ENCODE data around the gene E2F6.
"Not testable (repeated sequence)": the region's sequence is repeated elsewhere in the genome, so short reads cannot be mapped to it uniquely, and the experiment has no call there.

E2F6 gene

DNA sequence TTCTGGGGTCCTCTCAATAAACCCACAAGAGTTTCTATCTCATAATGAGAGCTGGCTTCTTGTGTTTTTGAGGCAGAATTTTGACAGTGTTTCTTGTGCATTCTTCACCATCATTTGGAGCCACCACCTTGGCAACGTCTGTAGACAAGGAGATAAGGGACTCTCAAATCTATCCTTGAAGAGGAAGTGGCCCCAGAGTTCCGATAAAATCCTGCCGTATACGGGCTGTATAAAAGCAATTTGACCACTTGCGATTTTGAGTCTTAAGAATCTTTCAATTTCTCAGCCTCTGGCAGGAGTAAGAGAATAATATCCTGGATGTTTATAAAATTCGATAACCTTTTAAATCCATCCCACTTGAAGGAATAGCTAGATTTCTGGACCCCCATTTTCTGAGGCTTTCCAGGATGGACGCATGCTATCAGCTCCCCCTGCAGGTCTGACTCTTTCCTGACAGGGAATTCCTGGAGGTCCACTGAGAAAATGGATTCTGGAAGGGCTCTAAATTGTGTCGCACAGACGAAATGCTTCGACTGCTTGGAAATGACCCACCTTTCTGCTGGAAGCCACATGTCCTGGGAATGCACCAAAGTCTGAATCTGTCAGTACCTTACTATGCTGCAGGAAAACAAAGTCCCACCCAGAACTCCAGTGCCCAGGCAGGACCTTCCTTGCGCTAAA is 54.1 kb downstream of the E2F6 start:
- ATAC-seq (replicated peaks) (no peak), DNase-seq (no peak)
- peaks cover 55 to 70% of the 10 kb centered on the region in 2 donors for H3K27me3 Mint-ChIP-seq
- H3K9me3 Mint-ChIP-seq: no peaks in the 10 kb centered on the region
- no peaks in the 10 kb centered on the region for H3K4me1 Mint-ChIP-seq (ENCODE audit: low read depth in 2 of 2)
- no peaks in the 10 kb centered on the region for H3K36me3 Mint-ChIP-seq (ENCODE audit: insufficient read depth)
- no peak overlapping the region for H3K4me3 Mint-ChIP-seq
- no peak overlapping the region for H3K27ac Mint-ChIP-seq

DNA sequence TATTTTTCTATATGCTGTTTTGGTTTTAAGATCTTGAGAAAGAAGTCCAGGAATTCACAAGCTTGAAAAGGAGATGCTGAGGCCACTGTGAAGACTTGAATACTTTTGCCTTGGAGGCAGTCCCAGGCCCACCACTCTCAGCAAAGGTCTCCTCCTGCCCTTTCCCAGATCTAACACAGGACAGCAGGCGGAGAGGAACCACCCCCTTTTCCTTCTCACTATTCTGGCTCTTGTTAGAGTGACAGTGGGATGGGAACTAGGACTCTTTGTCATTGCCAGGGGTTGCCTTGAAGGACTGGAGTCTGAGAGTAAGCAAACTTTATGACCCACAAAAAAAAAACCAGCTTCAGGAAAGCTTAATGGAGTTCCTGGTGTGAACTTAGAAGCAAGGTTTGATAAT is 54.7 kb downstream of the E2F6 start:
- Mint-ChIP-seq H3K27me3 (peaks cover 59 to 72% of the 10 kb centered on the region in 2 donors), H3K9me3 (no peaks in the 10 kb centered on the region)
- DNase-seq: no peak

DNA sequence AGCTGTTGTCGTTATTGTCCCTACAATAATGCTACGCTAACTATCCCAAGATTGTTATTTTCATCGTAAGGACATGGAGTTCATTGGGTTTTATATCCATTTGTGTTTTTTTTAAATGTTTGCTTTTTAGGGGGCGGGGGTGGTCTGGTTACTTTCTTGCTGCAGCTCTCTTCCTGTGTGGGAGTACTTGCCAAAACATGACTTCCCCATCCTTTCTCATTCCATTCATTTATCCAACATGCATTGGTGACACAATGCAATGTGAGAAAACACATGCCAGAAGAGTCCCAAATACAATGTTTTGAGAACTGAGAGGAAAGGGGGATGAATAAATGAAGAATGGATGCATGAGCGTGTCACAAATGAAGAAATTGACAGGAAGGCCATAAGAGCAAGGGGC is 55.9 kb downstream of the E2F6 start:
- no peak for ATAC-seq (replicated peaks)
- Mint-ChIP-seq H3K4me1 (ENCODE audit: low read depth in 2 of 2) (no peaks in the 10 kb centered on the region), H3K27me3 (peaks cover 54 to 61% of the 10 kb centered on the region in 2 donors), H3K27ac (no peak overlapping the region), H3K36me3 (ENCODE audit: insufficient read depth) (peaks cover 3% of the 10 kb centered on the region), H3K9me3 (no peaks in the 10 kb centered on the region), H3K4me3 (no peak overlapping the region)
- no peak for DNase-seq

More for the DNA sequence above, 54.7 kb downstream of the E2F6 start:
- no peak overlapping the region for H3K27ac Mint-ChIP-seq
- no peaks in the 10 kb centered on the region for H3K4me1 Mint-ChIP-seq (ENCODE audit: low read depth in 2 of 2)
- H3K36me3 Mint-ChIP-seq (ENCODE audit: insufficient read depth): no peaks in the 10 kb centered on the region
- H3K4me3 Mint-ChIP-seq: no peak overlapping the region
- no peak for ATAC-seq (replicated peaks)

DNA sequence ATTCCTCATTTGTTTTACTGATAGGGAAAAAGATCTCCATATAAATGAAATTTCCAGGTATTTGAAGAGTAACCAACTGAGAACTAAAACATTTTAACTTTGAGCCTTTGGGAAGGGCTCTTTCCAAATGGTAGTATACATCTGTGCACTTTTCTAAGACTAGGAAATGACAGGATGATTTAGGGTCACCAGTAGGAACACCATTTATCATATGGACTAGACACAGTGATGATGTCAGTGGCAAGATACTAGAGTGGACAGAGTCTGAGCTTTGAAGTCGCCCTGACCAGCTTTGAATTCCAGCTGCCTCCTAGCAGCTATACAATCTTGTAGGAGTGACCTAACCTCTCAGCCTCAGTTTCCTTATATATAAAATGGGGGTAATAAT is 56.4 kb downstream of the E2F6 start:
- Mint-ChIP-seq H3K36me3 (ENCODE audit: insufficient read depth) (peaks cover 3% of the 10 kb centered on the region), H3K9me3 (no peaks in the 10 kb centered on the region), H3K27ac (no peak overlapping the region), H3K27me3 (peaks cover 51 to 56% of the 10 kb centered on the region in 2 donors), H3K4me1 (ENCODE audit: low read depth in 2 of 2) (no peaks in the 10 kb centered on the region), H3K4me3 (no peak overlapping the region)
- DNase-seq: no peak
- ATAC-seq (replicated peaks): no peak

DNA sequence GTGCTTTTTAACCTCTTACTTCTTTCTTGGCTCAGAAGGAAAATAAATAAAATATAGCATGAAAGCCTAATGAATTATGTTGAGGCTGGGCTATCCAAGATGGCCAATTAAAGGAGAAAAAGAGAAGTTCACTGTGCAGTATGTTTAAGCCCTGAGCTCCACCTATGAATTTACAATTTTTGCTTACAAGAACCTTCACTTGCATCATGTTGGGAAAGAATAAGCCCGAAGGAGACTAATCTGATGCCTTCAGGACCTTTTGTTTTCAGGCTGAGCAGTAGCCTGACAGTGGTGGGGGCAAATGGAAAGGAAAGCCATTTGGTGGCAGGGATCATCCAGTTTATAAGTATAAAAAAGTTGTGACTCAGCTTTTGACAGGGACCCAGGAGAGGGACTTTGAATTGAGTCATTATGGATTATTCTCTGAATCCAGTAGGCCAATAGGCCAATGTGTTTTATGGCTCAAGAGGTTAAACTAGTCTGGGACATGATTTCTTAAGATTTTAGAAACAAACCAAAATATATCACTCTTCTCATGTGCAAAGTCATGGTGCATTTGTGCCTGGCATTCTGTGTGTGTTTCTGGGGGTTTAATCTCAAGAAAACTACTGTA is 56.9 kb downstream of the E2F6 start:
- Mint-ChIP-seq H3K4me3 (no peak overlapping the region), H3K27me3 (peaks cover 47 to 51% of the 10 kb centered on the region in 2 donors), H3K4me1 (ENCODE audit: low read depth in 2 of 2) (no peaks in the 10 kb centered on the region), H3K9me3 (no peaks in the 10 kb centered on the region), H3K27ac (no peak overlapping the region), H3K36me3 (ENCODE audit: insufficient read depth) (peaks cover 3% of the 10 kb centered on the region)
- DNase-seq: no peak
- no peak for ATAC-seq (replicated peaks)

DNA sequence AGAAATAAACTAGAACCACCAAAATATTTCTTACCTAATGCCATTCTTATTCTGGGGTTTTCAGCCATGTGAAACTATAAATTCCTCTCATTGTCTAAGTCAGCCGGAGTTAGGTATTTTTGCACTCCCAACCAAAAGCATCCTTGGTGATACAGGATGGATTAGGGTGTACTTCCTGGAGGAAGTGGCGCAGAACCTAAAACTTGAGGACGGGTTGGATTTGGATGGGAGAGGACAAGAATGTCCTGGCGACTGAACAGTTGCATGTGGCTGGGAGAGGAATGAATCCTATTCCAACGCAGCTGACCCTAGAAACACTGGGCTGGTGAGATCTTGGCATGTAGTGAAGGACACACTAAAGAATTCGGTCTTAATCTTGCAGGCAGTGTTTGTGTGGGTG is 58.5 kb downstream of the E2F6 start:
- DNase-seq: no peak
- Mint-ChIP-seq H3K27me3 (peaks cover 33 to 38% of the 10 kb centered on the region in 2 donors), H3K36me3 (ENCODE audit: insufficient read depth) (peaks cover 3% of the 10 kb centered on the region), H3K9me3 (no peaks in the 10 kb centered on the region), H3K4me1 (ENCODE audit: low read depth in 2 of 2) (no peaks in the 10 kb centered on the region), H3K27ac (no peak overlapping the region), H3K4me3 (no peak overlapping the region)
- ATAC-seq (replicated peaks): no peak

DNA sequence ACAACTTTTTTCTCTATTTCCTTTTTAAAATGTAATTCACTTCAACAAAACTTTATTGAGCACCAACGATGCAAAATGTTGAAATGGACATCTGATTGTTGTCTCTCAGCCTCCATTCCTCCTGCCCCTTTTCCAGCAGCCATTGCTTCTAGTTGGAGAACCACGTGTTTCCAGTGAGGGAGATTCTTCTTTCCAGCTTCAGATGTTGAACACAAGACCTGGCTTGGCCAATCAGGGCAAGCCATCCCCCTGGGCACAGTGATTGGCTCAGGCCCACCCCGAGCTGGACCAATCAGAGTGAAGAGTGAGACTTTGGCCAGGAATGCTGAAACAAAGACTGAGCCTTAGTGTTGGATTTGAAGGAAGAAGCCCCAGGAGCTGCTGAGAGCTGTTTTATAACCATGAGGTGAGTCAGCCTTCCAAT is 59.0 kb downstream of the E2F6 start:
- ATAC-seq (replicated peaks) (no peak), DNase-seq (no peak)
- H3K36me3 Mint-ChIP-seq (ENCODE audit: insufficient read depth): peaks cover 3% of the 10 kb centered on the region
- no peak overlapping the region for H3K27ac Mint-ChIP-seq
- no peak overlapping the region for H3K4me3 Mint-ChIP-seq
- no peaks in the 10 kb centered on the region for H3K9me3 Mint-ChIP-seq
- H3K4me1 Mint-ChIP-seq (ENCODE audit: low read depth in 2 of 2): no peaks in the 10 kb centered on the region
- H3K27me3 Mint-ChIP-seq: peaks cover 32 to 35% of the 10 kb centered on the region in 2 donors

DNA sequence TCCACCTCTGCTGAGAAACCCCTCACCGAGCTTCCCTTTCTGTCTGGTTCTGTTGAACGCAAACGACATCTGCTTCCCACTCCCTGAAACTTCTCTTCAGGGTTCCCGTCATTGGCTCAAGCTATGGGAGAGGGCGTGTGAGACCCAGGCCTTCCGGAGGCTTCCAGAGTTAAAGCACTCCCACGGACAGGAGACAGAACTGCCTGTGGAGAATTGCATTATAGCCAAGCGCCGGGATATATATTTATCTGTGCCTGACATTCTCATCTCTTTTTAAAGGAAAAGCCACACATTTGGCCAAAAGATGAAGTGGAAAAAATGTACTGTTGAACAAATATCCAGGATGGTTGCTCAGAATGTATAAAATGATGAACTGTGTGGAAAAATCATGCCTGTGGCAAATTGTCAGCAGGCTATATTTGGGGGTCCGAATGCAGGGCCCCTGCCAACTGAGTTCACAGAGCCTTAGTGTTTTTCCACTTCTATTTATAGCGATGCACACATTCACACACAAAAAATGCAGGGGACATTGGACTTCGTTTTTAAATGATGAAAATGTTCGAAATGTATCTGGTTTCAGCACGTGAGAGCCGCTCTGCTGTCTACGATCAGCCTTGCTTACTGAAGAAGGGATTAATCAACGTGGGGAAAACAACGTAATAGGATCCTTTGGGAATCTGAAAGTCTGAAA is 59.5 kb downstream of the E2F6 start:
- Mint-ChIP-seq H3K9me3 (no peaks in the 10 kb centered on the region), H3K27me3 (peaks cover 32 to 35% of the 10 kb centered on the region in 2 donors), H3K4me1 (ENCODE audit: low read depth in 2 of 2) (no peaks in the 10 kb centered on the region), H3K36me3 (ENCODE audit: insufficient read depth) (peaks cover 3% of the 10 kb centered on the region), H3K27ac (no peak overlapping the region), H3K4me3 (no peak overlapping the region)
- ATAC-seq (replicated peaks) (no peak), DNase-seq (no peak)

DNA sequence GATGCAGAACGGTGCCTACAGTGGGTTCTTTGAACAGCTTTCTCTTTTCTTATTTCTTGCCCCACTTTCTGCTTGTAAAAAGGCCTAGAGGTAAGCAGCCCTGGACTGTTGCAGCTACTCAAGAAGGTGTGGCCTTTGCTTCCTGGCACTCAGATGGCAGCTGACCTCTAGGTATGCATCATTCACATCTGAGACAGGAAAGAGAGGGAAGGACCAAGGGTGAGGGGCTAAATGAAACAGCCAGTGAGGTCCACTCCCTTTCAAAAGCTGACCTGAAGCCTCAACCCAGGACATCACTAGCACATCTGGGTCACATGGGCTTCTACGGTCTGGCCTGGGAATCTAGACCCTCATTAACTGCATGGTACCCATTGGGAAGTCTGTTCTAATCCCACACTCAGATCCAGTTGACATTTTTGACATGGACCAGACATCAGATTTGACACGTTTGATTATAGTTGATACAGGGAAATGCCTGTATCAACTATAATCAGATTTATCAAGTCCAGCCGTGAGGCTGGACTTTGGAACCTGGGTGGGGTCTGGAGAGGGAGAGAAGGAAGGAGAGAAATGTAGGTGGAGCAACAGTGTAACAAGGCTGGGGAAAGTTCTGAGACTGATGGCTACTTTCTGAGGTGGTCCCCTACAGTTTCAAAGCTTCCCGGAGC is 60.2 kb downstream of the E2F6 start:
- H3K4me1 Mint-ChIP-seq (ENCODE audit: low read depth in 2 of 2): no peaks in the 10 kb centered on the region
- H3K9me3 Mint-ChIP-seq: no peaks in the 10 kb centered on the region
- H3K36me3 Mint-ChIP-seq (ENCODE audit: insufficient read depth): peaks cover 3% of the 10 kb centered on the region
- H3K4me3 Mint-ChIP-seq: no peak overlapping the region
- H3K27ac Mint-ChIP-seq: no peak overlapping the region
- ATAC-seq (replicated peaks) (no peak), DNase-seq (no peak)
- H3K27me3 Mint-ChIP-seq: peaks cover 27 to 30% of the 10 kb centered on the region in 2 donors

DNA sequence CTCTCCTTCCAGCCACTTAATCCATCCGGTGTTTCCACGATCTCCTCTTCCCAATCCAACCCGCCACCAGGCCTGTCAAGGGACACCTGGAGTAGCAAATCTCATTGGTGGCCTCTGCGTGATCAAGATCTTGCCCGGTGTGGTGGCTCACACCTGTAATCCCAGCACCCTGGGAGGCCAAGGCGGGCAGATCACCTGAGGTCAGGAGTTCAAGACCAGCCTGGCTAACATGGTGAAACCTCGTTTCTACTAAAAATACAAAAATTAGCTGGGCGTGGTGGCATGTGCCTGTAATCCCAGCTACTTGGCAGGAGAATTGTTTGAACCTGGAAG is 60.9 kb downstream of the E2F6 start:
- H3K4me3 Mint-ChIP-seq; H3K27ac Mint-ChIP-seq; H3K4me1 Mint-ChIP-seq (ENCODE audit: low read depth in 2 of 2); ATAC-seq (replicated peaks); H3K36me3 Mint-ChIP-seq (ENCODE audit: insufficient read depth); DNase-seq; H3K9me3 Mint-ChIP-seq: not testable (repeated sequence)
- H3K27me3 Mint-ChIP-seq: peaks cover 21 to 30% of the 10 kb centered on the region in 2 donors

DNA sequence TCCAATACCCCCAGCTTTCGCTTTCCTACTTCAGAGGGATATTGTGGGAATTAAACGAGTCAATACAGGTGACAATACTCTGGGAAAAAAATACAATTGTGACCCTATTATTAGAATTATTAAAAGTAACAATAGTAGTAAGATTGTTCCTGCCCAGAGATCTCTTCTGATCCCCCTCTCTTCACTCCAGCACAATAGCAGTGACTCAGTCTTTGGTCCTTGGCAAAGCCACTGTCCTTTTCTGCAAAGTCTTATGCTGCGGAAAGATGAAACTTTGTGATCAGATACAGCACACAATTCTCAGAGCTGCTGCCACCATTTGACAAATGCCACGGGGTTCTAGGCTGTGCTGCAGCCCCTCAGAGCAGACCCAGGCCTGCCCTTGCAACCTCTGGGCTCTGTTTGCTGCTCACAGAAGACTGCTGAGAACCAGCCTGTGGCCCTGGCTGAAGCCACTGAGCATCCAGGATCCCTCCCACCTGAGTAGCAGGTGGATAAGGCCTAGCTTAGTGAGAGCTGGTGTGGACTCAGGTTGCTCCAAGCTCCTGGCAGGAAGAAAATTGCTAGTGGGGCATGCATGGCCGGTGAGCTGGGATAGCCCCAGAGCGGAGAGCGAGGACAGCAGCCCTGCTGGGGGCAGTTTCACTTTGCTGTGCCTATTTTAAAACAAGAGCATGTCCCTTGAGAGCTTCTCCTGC is 61.4 kb downstream of the E2F6 start:
- no peak overlapping the region for H3K27ac Mint-ChIP-seq
- no peaks in the 10 kb centered on the region for H3K9me3 Mint-ChIP-seq
- ATAC-seq (replicated peaks): no peak
- peaks cover 24 to 32% of the 10 kb centered on the region in 2 donors for H3K27me3 Mint-ChIP-seq
- H3K36me3 Mint-ChIP-seq (ENCODE audit: insufficient read depth): peaks cover 3% of the 10 kb centered on the region
- DNase-seq: no peak
- no peaks in the 10 kb centered on the region for H3K4me1 Mint-ChIP-seq (ENCODE audit: low read depth in 2 of 2)
- H3K4me3 Mint-ChIP-seq: no peak overlapping the region

DNA sequence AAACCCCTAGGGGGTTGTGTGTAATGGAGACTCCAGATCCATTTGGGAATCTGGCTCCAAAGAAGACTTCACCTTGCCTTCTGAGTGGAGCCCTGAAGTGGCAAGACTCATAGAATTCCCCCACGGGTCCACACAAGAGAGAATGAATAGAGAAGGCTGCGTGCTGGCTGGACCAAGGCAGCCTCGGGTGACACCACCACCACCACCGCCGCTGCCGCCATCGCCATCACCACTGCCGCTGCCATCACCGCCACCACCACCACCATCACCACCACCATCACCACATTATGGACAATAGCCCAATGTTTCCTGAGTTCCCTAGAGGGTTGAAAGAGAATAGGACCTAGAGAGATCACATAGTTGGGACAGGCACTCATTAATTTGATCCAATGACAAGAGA is 63.5 kb downstream of the E2F6 start:
- Mint-ChIP-seq H3K4me1 (ENCODE audit: low read depth in 2 of 2) (no peaks in the 10 kb centered on the region), H3K4me3 (no peak overlapping the region), H3K36me3 (ENCODE audit: insufficient read depth) (peaks cover 3% of the 10 kb centered on the region), H3K9me3 (no peaks in the 10 kb centered on the region), H3K27me3 (peaks cover 23 to 42% of the 10 kb centered on the region in 2 donors), H3K27ac (no peak overlapping the region)
- DNase-seq (no peak), ATAC-seq (replicated peaks) (no peak)

DNA sequence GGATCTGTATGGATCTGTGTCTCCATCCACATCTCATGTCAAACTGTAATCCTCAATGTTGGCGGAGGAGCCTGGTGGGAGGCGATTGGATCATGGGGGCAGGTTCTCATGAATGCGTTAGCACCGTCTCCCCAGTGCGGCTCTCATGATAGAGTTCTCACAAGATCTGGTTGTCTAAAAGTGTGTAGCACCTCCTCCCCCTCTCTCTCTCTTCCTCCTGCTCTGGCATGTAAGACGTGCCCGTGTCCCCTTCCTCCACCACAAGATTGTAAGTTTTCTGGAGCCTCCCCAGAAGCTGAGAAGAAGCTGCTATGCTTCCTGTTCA is 66.6 kb downstream of the E2F6 start:
- Mint-ChIP-seq H3K27ac (no peak overlapping the region), H3K36me3 (ENCODE audit: insufficient read depth) (no peaks in the 10 kb centered on the region), H3K27me3 (peaks cover 13 to 45% of the 10 kb centered on the region in 2 donors), H3K9me3 (no peaks in the 10 kb centered on the region), H3K4me3 (no peak overlapping the region), H3K4me1 (ENCODE audit: low read depth in 2 of 2) (no peaks in the 10 kb centered on the region)
- DNase-seq (no peak), ATAC-seq (replicated peaks) (no peak)
